Smooth muscle cell (in vitro differentiated cells): ENCODE results near the gene EPYC. TPM values are rescaled to one million over a fixed set of nuclear protein-coding genes. Genes with fewer than 3 reads are reported as not detected.

Source experiments
- DNase-seq: peaks from one replicate; lab custom pipeline; 2025; ENCODE audit not compliant: unreplicated experiment; lab: John Stamatoyannopoulos, UW
- H2AFZ ChIP-seq: fragments of 200-600 bp; sonication (generic); 2 replicates; pipeline ENCODE4 v1.6.0; 2016; ENCODE audit warnings: antibody characterized with exemption, low read depth, mild to moderate bottlenecking
- H3F3A ChIP-seq: fragments of 200-600 bp; sonication (generic); 2 replicates; pipeline ENCODE4 v1.6.0; 2017; ENCODE audit warnings: antibody characterized with exemption, low read depth
- H3K27ac ChIP-seq: fragments of 200-600 bp; sonication (generic); 2 replicates; pipeline ENCODE4 v1.5.1; 2016; ENCODE audit warnings: low read depth, mild to moderate bottlenecking
- H3K27me3 ChIP-seq: fragments of 200-600 bp; sonication (generic); 2 replicates; pipeline ENCODE4 v1.6.1; 2016; ENCODE audit warnings: low read depth, mild to moderate bottlenecking
- H3K36me3 ChIP-seq: fragments of 200-600 bp; sonication (generic); 2 replicates; pipeline ENCODE4 v1.5.1; 2016; ENCODE audit warnings: low read depth
- H3K4me1 ChIP-seq: fragments of 200-600 bp; sonication (generic); 2 replicates; pipeline ENCODE4 v1.5.1; 2016; ENCODE audit warnings: low read depth
- H3K4me2 ChIP-seq: fragments of 200-600 bp; sonication (generic); 2 replicates; pipeline ENCODE4 v1.6.0; 2016; ENCODE audit warnings: mild to moderate bottlenecking
- H3K4me3 ChIP-seq: fragments of 200-600 bp; sonication (generic); 2 replicates; pipeline ENCODE4 v1.5.1; 2016; ENCODE audit warnings: mild to moderate bottlenecking
- H3K79me2 ChIP-seq: fragments of 200-600 bp; sonication (generic); 2 replicates; pipeline ENCODE4 v1.6.0; 2016; ENCODE audit warnings: low read depth, mild to moderate bottlenecking
- H3K9ac ChIP-seq: fragments of 200-600 bp; sonication (generic); 2 replicates; pipeline ENCODE4 v1.6.0; 2016; ENCODE audit warnings: low read depth
- H3K9me3 ChIP-seq: fragments of 200-600 bp; sonication (generic); replicated peaks from 2 replicates; pipeline ENCODE4 v1.5.1; 2016; ENCODE audit warnings: low read depth
- H4K20me1 ChIP-seq: fragments of 200-600 bp; sonication (generic); 2 replicates; pipeline ENCODE4 v1.6.0; 2016; ENCODE audit warnings: low read depth
- CTCF ChIP-seq: fragments of 200-600 bp; sonication (generic); IDR thresholded peaks from 2 replicates; pipeline ENCODE4 v1.5.1; 2017; ENCODE audit warnings: borderline replicate concordance, mild to moderate bottlenecking, antibody characterized with exemption; ENCODE audit not compliant: insufficient read depth, poor library complexity, severe bottlenecking
- WGBS: methylation state at CpG from one replicate; pipeline ENCODE4 v1.1.7; 2016; ENCODE audit warnings: low lambda C conversion rate; 5-methylcytosine and 5-hydroxymethylcytosine counted together
- polyA plus RNA-seq: library from polyadenylated mRNA; unstranded; fragments of >200 nt; fragmentation: Nextera tagmentation; extraction: Ambion mirVana; gene quantifications from 2 replicates; pipeline ENCODE4 v1.2.1, GENCODE V29; 2016
- total RNA-seq: library from RNA; depleted of rRNA; stranded (reverse); fragments of >200 nt; gene quantifications from 2 replicates; pipeline ENCODE4 v1.2.3, GENCODE V29; 2014

The EPYC gene
- total and polyA plus RNA-seq, 2 experiments from 2014 or later = 0.13 to 1.1 TPM

- H4K20me1 ChIP-seq = no peaks in the 10 kb centered on the region
- 54% methylated on average over 1 of the region's 1 CpG for WGBS
Measured at GRCh38 chr12:90924406-90924805, 80.4 kb downstream of the EPYC start.

GRCh38 chr12:90922145-90922627, 82.6 kb downstream of the EPYC start:
- Histone ChIP-seq H3K4me2 (no peak overlapping the region), H3F3A (no peaks in the 10 kb centered on the region), H3K27me3 (no peaks in the 10 kb centered on the region), H3K4me3 (no peak overlapping the region), H3K9ac (no peak overlapping the region), H3K79me2 (no peaks in the 10 kb centered on the region), H2AFZ (no peak overlapping the region), H3K9me3 (no peaks in the 10 kb centered on the region), H3K27ac (no peak overlapping the region), H3K36me3 (no peaks in the 10 kb centered on the region), H3K4me1 (no peaks in the 10 kb centered on the region), H4K20me1 (no peaks in the 10 kb centered on the region)
- DNase-seq = no peak
- TF ChIP-seq CTCF = no peak

More at GRCh38 chr12:90924406-90924805, 80.4 kb downstream of the EPYC start:
- H3K36me3 ChIP-seq = no peaks in the 10 kb centered on the region
- TF ChIP-seq CTCF = no peak
- no peak overlapping the region for H3K4me2 ChIP-seq
- no peak for DNase-seq
- peaks cover 4% of the 10 kb centered on the region for H3K9me3 ChIP-seq
- no peak overlapping the region for H3K4me3 ChIP-seq
- H3K9ac ChIP-seq = no peak overlapping the region
- no peak overlapping the region for H3K27ac ChIP-seq
- no peaks in the 10 kb centered on the region for H3K27me3 ChIP-seq
- no peaks in the 10 kb centered on the region for H3F3A ChIP-seq
- no peaks in the 10 kb centered on the region for H3K4me1 ChIP-seq
- H2AFZ ChIP-seq = no peak overlapping the region
- H3K79me2 ChIP-seq = no peaks in the 10 kb centered on the region

GRCh38 chr12:90921536-90921935, 83.2 kb downstream of the EPYC start:
- H3F3A ChIP-seq = no peaks in the 10 kb centered on the region
- H3K9me3 ChIP-seq = no peaks in the 10 kb centered on the region
- no peak overlapping the region for H3K4me2 ChIP-seq
- H3K4me1 ChIP-seq = no peaks in the 10 kb centered on the region
- 100% methylated on average over 1 of the region's 1 CpG for WGBS
- no peaks in the 10 kb centered on the region for H3K79me2 ChIP-seq
- no peak overlapping the region for H3K4me3 ChIP-seq
- H3K36me3 ChIP-seq = no peaks in the 10 kb centered on the region
- H3K9ac ChIP-seq = no peak overlapping the region
- no peaks in the 10 kb centered on the region for H4K20me1 ChIP-seq
- no peak for TF ChIP-seq CTCF
- no peak for DNase-seq
- H3K27me3 ChIP-seq = no peaks in the 10 kb centered on the region
- no peak overlapping the region for H2AFZ ChIP-seq
- H3K27ac ChIP-seq = no peak overlapping the region

GRCh38 chr12:90920222-90920621, 84.5 kb downstream of the EPYC start:
- 97% methylated on average over 1 of the region's 1 CpG for WGBS
- no peaks in the 10 kb centered on the region for H3K79me2 ChIP-seq
- H4K20me1 ChIP-seq = no peaks in the 10 kb centered on the region
- H3F3A ChIP-seq = no peaks in the 10 kb centered on the region
- H3K9ac ChIP-seq = no peak overlapping the region
- no peak for DNase-seq
- no peak overlapping the region for H2AFZ ChIP-seq
- H3K4me3 ChIP-seq = no peak overlapping the region
- H3K36me3 ChIP-seq = no peaks in the 10 kb centered on the region
- H3K27me3 ChIP-seq = no peaks in the 10 kb centered on the region
- no peak overlapping the region for H3K27ac ChIP-seq
- H3K4me1 ChIP-seq = no peaks in the 10 kb centered on the region
- no peak for TF ChIP-seq CTCF
- H3K9me3 ChIP-seq = no peaks in the 10 kb centered on the region
- H3K4me2 ChIP-seq = no peak overlapping the region
